Measurements from ENCODE around the gene RTCB.
A peak's percentile ranks its signal among the peaks of the same experiment; 100 is the strongest.

The RTCB gene

GRCh38 chr22:32411829-32412592 is at the start of gene RTCB:
Gene RTCB, minus strand, starts transcription at chr22:32412247. Its CDS starts 91 bp downstream, at chr22:32412156.
- DNase-seq (ENCODE audit: low read depth) = peak; percentile 91

- no peak for DNase-seq (ENCODE audit: low read depth)
Measured at GRCh38 chr22:32457031-32457430, 45.0 kb upstream of the RTCB start.

DNA sequence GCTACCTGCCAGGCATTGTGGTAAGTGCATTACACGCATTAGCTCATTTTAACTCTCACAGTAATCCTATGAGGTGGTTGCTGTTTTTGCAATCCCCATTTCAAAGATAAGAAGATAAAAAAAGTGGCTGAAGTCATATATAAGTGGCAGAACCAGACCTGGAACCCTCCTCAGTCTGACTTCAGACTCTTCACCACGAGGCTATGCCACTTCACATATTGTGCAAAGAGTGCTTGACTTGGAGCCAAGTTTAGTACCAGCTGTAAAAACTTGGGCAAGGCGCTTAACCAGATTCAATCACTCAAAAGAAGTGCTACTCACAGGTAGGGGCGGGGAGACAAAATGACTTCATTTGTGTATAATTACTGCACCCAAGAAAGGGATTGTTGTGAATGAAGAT is 36.9 kb upstream of the RTCB start:
- no peak for DNase-seq (ENCODE audit: low read depth)

DNA sequence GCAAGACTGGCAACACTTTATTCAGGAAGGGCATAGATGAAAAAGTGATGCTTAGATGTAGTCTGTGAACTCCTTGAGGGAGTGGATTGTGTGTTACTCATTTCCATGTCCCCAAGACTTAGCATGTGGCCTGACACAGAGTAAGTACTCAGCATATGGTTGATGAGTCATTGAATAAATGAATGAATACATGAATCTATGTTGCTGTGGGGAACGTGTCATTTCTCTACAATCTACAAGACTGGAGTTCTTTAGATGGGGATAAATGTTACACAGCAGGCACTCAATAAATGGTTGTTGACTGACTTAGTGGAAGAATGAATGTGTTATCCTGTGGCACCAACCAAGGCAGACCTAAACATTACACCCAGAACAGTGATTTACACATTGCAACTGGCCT is 34.3 kb upstream of the RTCB start:
- DNase-seq (ENCODE audit: low read depth) = no peak

DNA sequence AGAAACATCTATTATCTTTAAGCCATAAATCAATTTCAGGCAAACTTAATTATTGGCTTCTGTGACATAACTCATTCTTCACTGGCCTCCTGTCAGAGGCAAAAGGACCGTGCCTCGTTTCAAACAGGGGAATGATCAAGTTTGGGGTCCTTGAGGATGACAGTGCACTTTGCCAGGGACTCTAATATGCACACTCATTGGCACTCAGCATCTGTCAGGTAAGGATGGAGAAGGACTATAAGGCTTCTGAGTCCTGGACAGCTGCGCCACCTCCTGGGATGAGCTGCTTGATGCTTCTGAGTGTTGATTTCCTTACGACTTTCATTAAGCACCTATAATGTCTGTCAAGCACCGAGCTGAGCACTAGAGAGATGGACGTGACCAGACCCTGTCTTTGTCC is 32.0 kb upstream of the RTCB start:
- DNase-seq (ENCODE audit: low read depth) = no peak

GRCh38 chr22:32430352-32430751 is 18.3 kb upstream of the RTCB start:
- DNase-seq (ENCODE audit: low read depth) = no peak

DNA sequence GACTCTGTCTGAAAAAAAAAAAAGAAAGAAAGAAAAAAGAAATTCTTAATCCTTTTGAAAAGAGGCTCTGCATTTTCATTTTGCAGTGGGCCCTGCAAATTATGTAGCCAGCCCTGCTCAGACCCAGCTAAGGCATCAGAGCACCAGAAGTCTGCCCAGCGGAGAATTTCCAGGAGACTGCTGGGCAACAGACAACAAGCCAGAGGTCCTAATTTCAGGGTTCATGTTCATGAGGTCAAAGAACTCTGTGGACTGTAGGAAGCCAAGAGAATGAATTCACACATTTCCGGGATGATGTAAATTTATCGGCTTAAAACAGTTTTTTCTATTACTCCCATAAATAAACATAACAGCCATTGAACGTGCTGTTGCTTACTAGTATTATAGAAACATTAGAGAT is 14.8 kb upstream of the RTCB start:
- no peak for DNase-seq (ENCODE audit: low read depth)

- no peak for DNase-seq (ENCODE audit: low read depth)
Measured at GRCh38 chr22:32423664-32424063, 11.6 kb upstream of the RTCB start.

GRCh38 chr22:32422062-32422461 is 10.0 kb upstream of the RTCB start:
- no peak for DNase-seq (ENCODE audit: low read depth)

- DNase-seq (ENCODE audit: low read depth) = no peak
Measured at GRCh38 chr22:32421484-32421883, 9.4 kb upstream of the RTCB start.

DNA sequence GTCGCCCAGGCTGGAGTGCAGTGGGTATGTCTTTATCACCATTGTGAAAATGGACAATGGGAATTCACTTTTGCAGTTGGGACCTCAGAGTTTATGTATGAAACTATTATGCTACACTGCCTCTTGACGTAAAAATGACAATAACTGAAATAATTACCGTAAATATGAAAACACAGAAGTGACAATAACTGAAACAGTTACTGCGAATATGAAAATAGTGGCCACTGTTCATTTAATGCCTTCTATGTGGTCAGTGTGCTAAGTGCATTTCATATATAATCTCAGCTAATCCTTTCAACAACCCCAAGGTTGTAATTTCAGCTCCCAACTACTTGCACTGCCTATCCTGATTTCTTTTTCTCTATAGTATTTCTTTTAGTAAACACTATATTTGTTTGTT is 5.9 kb upstream of the RTCB start:
- DNase-seq (ENCODE audit: low read depth) = no peak

DNA sequence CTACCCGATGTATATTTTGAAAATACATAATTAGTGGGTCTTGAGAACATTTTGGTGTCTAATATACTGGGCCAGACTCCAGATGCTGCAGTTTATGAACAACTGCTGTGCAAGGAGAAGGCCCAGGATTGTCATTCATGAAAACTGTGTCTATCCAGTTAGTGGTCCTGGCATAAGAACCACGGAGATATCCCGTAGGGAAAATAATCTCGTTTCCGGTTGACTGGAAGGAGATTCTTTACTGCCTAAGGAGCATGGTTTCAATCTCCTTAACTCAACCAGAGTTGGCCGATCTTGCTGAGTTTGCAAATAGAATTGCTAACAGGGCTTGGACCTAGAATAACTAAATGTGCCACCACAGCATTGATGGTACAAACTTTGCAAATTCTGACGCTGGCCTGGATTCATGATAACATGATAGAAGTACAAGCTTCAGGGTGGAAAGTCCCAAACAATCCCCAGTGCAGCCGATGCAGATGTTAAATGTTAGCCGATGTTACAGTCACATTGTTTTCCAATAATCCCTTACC is 4.6 kb upstream of the RTCB start:
- no peak for DNase-seq (ENCODE audit: low read depth)

DNA sequence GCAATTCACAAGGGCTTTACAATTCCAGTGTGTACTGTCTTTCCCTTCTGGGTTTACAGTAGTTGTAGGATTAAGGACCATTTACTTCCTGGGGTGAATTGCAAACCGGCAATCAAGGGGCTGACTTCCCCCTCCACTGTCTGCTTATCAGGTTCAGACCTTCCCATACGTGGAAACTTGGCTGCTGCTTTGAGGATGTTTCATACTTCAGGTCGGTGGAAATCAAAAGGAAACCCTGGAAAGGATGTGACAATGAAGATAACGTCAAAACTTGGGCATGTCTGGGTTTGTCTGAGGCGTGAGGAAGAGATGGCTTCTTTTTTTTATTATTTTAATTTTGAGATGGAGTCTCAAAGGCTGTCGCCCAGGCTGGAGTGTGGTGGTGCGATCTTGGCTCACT is 2.1 kb upstream of the RTCB start:
- no peak for DNase-seq (ENCODE audit: low read depth)

GRCh38 chr22:32413719-32414118 is 1.7 kb upstream of the RTCB start:
- DNase-seq (ENCODE audit: low read depth) = no peak

- peak; percentile 1 for DNase-seq (ENCODE audit: low read depth)
Measured at GRCh38 chr22:32411402-32411801, 645 bp downstream of the RTCB start.

DNA sequence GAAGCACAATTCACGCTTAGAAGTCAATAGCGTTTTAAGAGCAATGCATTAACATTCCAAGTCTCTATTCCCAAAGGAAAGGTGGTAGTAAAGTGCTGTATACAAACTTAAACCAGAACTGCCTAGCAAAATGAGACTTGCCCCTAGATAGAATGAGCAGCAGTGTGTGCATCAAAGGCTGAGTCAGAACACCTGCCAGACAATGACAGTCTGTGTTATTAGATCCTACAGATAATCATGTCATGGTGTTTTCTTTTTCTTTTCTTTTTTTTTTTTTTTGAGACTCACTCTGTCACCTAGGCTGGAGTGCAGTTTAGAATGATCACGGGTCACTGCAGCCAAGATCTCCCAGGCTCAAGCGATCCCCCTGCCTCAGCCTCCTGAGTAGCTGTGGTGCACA is 1.6 kb downstream of the RTCB start:
- no peak for DNase-seq (ENCODE audit: low read depth)

DNA sequence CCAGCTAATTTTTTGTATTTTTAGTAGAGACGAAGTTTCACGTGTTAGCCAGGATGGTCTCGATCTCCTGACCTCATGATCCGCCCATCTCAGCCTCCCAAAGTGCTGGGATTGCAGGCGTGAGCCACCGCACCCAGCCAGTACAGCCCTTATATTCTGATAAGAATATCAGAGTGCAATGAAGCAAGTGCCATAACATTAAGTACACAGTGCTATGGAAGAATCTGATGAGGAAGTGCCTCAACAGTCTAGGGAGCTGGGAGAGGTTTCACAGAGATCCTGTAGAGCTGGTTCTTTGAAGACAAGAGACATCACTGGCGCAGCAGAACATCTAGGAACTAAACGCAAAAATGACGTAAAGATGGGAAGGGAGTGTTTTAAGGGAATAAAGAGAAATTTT is 2.1 kb downstream of the RTCB start:
- no peak for DNase-seq (ENCODE audit: low read depth)

- no peak for DNase-seq (ENCODE audit: low read depth)
Measured at GRCh38 chr22:32407936-32408335, 4.1 kb downstream of the RTCB start.

DNA sequence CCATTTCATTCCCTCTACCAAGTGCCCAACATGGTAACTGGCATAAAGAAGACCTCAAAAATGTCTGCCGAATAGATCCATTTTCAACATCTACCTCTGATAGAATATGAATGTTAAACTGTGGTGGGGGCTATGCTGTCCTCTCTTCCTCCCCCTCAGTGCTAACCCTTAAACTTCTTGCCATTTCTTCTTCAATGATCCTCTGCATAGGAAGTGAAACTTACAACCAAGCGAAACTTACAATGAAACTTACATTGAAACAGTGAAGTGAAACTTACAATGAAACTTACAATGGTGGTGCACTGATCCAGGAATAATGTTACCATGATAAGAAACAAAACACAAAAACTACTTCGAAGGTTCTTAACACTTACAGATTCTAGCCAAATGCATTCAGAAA is 4.7 kb downstream of the RTCB start:
- no peak for DNase-seq (ENCODE audit: low read depth)

DNA sequence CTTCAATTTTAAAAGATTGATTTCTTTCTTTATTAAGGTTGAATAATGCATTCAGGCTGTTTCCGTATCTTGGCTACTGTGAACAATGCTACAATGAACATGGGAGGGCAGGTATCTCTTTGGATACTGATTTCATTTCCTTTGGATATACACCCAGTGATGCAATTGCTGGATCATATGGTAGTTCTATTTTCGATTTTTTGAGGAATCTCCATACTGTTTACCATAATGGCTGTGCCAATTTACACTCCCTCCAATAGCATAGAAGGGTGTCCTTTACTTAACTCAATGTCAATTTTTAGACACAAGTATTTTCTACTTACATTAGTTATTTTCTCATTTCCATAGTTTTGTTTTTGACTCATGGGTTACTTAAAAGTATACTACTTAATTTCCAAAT is 8.0 kb downstream of the RTCB start:
- DNase-seq (ENCODE audit: low read depth) = no peak

- no peak for DNase-seq (ENCODE audit: low read depth)
Measured at GRCh38 chr22:32401486-32401885, 10.6 kb downstream of the RTCB start.

GRCh38 chr22:32396746-32397145 is 15.3 kb downstream of the RTCB start:
- no peak for DNase-seq (ENCODE audit: low read depth)

DNA sequence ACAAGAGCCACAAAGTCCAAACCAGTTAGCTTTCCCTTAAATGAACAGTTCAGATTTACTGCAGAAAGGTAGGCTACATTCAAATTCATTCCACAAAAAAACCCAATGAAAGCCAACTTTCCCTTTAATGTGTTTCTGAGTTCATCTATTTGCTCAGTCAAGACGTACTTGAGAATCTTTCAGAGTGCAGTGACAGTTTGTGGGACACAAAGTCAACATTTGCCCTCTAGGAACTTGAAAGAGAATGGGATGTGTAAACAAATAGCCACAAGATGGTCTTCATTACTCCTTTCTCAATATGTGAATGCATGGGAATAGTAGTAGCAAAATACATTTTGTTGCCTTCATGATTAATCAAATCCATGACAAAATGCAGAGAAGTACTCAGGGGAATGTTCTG is 15.8 kb downstream of the RTCB start:
- no peak for DNase-seq (ENCODE audit: low read depth)

- DNase-seq (ENCODE audit: low read depth) = no peak
Measured at GRCh38 chr22:32395107-32395506, 16.9 kb downstream of the RTCB start.
